Measurements from ENCODE around the gene NEK11. TPM values are rescaled to one million over a fixed set of nuclear protein-coding genes. Genes with fewer than 3 reads are reported as not detected.

Gene NEK11
- total RNA-seq, 4 donors from 2014 or later = 2.3 to 25.2 (median 8.4) TPM

GRCh38 chr3:131110087-131110486 lies 83.4 kb downstream of the NEK11 start:
- no peaks in the 10 kb centered on the region for H3K4me1 ChIP-seq
- H3K4me3 ChIP-seq = no peak overlapping the region
- DNase-seq = no peak
- no peaks in the 10 kb centered on the region for H3K27me3 ChIP-seq
- TF ChIP-seq POLR2A (IDR thresholded peaks at IDR 0.05) = no peak
- TF ChIP-seq, protein P1, sequence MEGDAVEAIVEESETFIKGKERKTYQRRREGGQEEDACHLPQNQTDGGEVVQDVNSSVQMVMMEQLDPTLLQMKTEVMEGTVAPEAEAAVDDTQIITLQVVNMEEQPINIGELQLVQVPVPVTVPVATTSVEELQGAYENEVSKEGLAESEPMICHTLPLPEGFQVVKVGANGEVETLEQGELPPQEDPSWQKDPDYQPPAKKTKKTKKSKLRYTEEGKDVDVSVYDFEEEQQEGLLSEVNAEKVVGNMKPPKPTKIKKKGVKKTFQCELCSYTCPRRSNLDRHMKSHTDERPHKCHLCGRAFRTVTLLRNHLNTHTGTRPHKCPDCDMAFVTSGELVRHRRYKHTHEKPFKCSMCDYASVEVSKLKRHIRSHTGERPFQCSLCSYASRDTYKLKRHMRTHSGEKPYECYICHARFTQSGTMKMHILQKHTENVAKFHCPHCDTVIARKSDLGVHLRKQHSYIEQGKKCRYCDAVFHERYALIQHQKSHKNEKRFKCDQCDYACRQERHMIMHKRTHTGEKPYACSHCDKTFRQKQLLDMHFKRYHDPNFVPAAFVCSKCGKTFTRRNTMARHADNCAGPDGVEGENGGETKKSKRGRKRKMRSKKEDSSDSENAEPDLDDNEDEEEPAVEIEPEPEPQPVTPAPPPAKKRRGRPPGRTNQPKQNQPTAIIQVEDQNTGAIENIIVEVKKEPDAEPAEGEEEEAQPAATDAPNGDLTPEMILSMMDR (IDR thresholded peaks at IDR 0.05) = no peak
- intact Hi-C loops (cut with DNase I; ENCODE audit: low total_unique reads) = no loop called here
- no peaks in the 10 kb centered on the region for H3K36me3 ChIP-seq
- H3K27ac ChIP-seq = no peak overlapping the region
- H3K9me3 ChIP-seq = no peaks in the 10 kb centered on the region

DNA sequence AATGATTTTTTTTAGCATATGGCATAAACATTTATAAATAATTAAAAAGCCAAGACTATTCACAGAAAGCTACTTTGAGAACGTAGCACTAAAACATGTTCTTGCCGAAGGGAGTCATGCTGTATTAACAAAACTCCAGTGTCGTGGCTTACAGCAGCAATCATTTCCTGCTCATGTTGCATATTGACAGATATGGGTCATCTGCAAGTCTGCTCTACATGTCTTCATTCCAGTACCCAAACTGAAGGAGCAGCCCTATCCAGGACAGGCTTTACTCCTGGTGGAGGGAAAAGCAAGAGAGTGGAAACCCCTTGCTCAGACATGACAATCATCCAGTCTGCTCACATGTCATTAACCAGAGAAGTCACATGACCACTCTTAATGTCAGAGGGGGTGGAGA lies 87.6 kb downstream of the NEK11 start:
- Histone ChIP-seq H3K4me3 (no peak overlapping the region), H3K36me3 (no peaks in the 10 kb centered on the region), H3K27ac (no peak overlapping the region), H3K27me3 (no peaks in the 10 kb centered on the region), H3K9me3 (no peaks in the 10 kb centered on the region), H3K4me1 (no peaks in the 10 kb centered on the region)
- TF ChIP-seq, protein P1 (IDR thresholded peaks at IDR 0.05) = no peak
- TF ChIP-seq POLR2A (IDR thresholded peaks at IDR 0.05) = no peak
- DNase-seq = no peak
- intact Hi-C loops (cut with DNase I; ENCODE audit: low total_unique reads) = no loop called here

DNA sequence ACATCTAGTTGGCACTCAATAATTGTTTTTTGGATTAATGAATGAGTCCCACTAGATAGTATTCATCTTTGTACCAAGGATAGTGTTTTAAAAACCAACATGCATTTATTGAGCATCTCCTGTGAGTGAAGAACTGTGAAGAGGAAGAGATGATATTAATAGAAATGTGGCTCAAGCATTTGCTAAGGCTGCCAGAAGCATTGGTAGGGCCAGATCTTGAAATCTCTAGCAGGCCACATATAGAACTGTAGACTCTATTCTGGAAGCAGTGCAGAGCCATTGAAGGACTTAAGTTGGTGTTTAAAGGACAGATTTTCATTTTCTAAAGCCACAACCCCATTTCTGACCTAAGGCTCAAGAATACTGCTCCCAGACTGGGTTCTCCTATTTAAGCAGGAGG lies 99.0 kb downstream of the NEK11 start:
- DNase-seq = no peak
- no peaks in the 10 kb centered on the region for H3K4me1 ChIP-seq
- no peak overlapping the region for H3K27ac ChIP-seq
- no peaks in the 10 kb centered on the region for H3K27me3 ChIP-seq
- no peaks in the 10 kb centered on the region for H3K36me3 ChIP-seq
- H3K9me3 ChIP-seq = no peaks in the 10 kb centered on the region
- no peak overlapping the region for H3K4me3 ChIP-seq
- TF ChIP-seq, protein P1 (IDR thresholded peaks at IDR 0.05) = no peak
- no peak for TF ChIP-seq POLR2A (IDR thresholded peaks at IDR 0.05)
- intact Hi-C loops (cut with DNase I; ENCODE audit: low total_unique reads) = no loop called here

GRCh38 chr3:131140891-131141290 lies 114.2 kb downstream of the NEK11 start:
- Histone ChIP-seq H3K27me3 (no peaks in the 10 kb centered on the region), H3K9me3 (no peaks in the 10 kb centered on the region), H3K4me3 (no peak overlapping the region), H3K27ac (no peak overlapping the region), H3K4me1 (no peaks in the 10 kb centered on the region), H3K36me3 (no peaks in the 10 kb centered on the region)
- TF ChIP-seq POLR2A (IDR thresholded peaks at IDR 0.05) = no peak
- DNase-seq = no peak
- intact Hi-C loops (cut with DNase I; ENCODE audit: low total_unique reads) = no loop called here

- no peaks in the 10 kb centered on the region for H3K36me3 ChIP-seq
- DNase-seq = no peak
- no peaks in the 10 kb centered on the region for H3K27me3 ChIP-seq
- H3K4me3 ChIP-seq = no peak overlapping the region
- intact Hi-C loops (cut with DNase I; ENCODE audit: low total_unique reads) = no loop called here
- no peaks in the 10 kb centered on the region for H3K4me1 ChIP-seq
- no peak for TF ChIP-seq POLR2A (IDR thresholded peaks at IDR 0.05)
- TF ChIP-seq, protein P1 (IDR thresholded peaks at IDR 0.05) = no peak
- H3K27ac ChIP-seq = no peak overlapping the region
- H3K9me3 ChIP-seq = no peaks in the 10 kb centered on the region
Observed at GRCh38 chr3:131141770-131142169, 115.1 kb downstream of the NEK11 start.

DNA sequence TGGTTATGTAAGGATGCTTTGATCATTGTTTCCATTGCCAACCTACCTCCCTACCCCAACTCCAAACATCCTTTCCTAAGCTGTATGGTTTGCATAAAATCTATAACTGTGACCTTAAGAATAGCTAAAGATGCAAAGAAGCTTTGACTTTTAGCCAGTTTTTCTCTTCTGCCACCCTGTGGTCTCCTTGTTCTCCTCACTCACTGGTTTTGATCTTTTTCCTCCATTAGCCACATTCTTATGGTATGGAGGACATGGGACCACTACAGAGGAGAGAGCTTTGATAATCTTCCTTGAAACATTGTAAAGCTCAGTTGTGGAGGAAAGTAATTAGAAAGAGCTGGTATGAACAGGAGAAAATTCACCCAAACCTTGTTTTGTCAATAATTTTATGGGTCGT lies 115.9 kb downstream of the NEK11 start:
- intact Hi-C loops (cut with DNase I; ENCODE audit: low total_unique reads) = no loop called here
- no peak overlapping the region for H3K27ac ChIP-seq

More for the DNA sequence above, 115.9 kb downstream of the NEK11 start:
- H3K4me1 ChIP-seq = no peaks in the 10 kb centered on the region
- H3K27me3 ChIP-seq = no peaks in the 10 kb centered on the region
- H3K9me3 ChIP-seq = no peaks in the 10 kb centered on the region
- H3K4me3 ChIP-seq = no peak overlapping the region
- H3K36me3 ChIP-seq = no peaks in the 10 kb centered on the region
- no peak for DNase-seq
- TF ChIP-seq, protein P1 (IDR thresholded peaks at IDR 0.05) = no peak
- TF ChIP-seq POLR2A (IDR thresholded peaks at IDR 0.05) = no peak

Data from uterus (tissue), 4 donors.